ENCODE data around the gene HSPB9. TPM values are rescaled to one million over a fixed set of nuclear protein-coding genes. Genes with fewer than 3 reads are reported as not detected.
A peak's percentile ranks its signal among the peaks of the same experiment; 100 is the strongest.
"Not testable (repeated sequence)": the region's sequence is repeated elsewhere in the genome, so short reads cannot be mapped to it uniquely, and the experiment has no call there.

The HSPB9 gene
- total and polyA plus RNA-seq, 4 donors = 0.03 to 0.20 (median 0.18) TPM; not detected in 1

DNA sequence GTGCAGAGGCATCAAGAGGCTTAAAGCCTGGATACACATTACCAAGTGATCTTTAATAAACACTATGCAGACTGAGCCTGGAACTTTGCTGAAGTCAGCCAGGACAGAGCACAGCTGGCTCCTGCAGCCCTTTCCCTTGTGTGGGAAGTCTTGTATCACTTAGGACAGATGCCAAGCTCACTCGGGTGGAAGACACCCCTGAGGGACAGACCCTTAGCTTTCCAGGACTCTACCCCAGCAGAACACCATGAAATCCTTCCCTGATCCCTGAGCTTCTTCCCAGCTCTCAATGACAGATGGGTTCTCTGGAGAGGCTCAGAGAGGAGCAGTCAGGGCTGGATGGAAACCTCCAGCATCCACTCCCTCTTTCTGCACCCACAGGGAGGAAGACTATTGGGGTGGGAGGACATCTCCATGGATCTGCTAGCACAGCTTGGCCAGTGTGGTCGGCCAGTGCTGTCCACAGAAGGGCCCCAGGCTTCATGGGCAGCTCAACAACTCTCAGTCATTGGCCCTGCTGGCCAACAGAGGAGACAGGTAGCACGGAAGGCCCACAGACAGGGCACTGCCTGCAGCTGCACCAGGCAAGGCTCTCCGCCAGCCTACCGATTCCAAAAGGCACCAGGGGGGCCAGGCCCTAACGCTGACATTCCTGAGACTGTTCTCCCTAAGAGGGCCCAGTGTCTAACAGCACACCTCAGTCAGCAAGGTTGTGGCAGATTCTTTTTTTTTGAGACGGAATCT, 16.3 kb downstream of the HSPB9 start:
- Histone ChIP-seq H3K9ac (ENCODE audit: insufficient read depth in 1 of 2, low read length in 2 of 2) (peak overlapping the region in 1 of 2 donors; percentile 38), H3K4me3 (no peak overlapping the region), H3K9me3 (ENCODE audit: control insufficient read depth in 4 of 4, insufficient read depth in 3 of 4, low read length in 3 of 4) (no peaks in the 10 kb centered on the region), H3K36me3 (ENCODE audit: control insufficient read depth in 4 of 4, insufficient read depth in 4 of 4, low read length in 4 of 4) (peaks cover 0 to 13% (median 1%) of the 10 kb centered on the region in 4 donors), H3K27me3 (ENCODE audit: control insufficient read depth in 3 of 3, insufficient read depth in 3 of 3, low read length in 2 of 3) (no peaks in the 10 kb centered on the region), H3K27ac (ENCODE audit: low read depth in 1 of 2, low read length in 1 of 2) (peak overlapping the region; percentile 3 to 51), H3K4me1 (ENCODE audit: control insufficient read depth in 5 of 5, insufficient read depth in 5 of 5, low read length in 5 of 5) (peaks cover 16 to 38% (median 30%) of the 10 kb centered on the region in 5 donors)
- 73 to 86% methylated on average over 7 of the region's 7 CpGs for WGBS, 2 donors
- no peak for TF ChIP-seq CTCF (IDR thresholded peaks at IDR 0.05; ENCODE audit: control extremely low read depth, extremely low read depth)
- DNase-seq (peak; percentile 25 to 69 (median 49)), ATAC-seq (ENCODE audit: insufficient read depth, low FRiP score) (no peak)

- DNase-seq; H3K9ac ChIP-seq (ENCODE audit: insufficient read depth in 1 of 2, low read length in 2 of 2); ATAC-seq (ENCODE audit: insufficient read depth, low FRiP score); H3K27me3 ChIP-seq (ENCODE audit: control insufficient read depth in 3 of 3, insufficient read depth in 3 of 3, low read length in 2 of 3); H3K9me3 ChIP-seq (ENCODE audit: control insufficient read depth in 4 of 4, insufficient read depth in 3 of 4, low read length in 3 of 4); H3K27ac ChIP-seq (ENCODE audit: low read depth in 1 of 2, low read length in 1 of 2); H3K4me3 ChIP-seq: not testable (repeated sequence)
- H3K36me3 ChIP-seq (ENCODE audit: control insufficient read depth in 4 of 4, insufficient read depth in 4 of 4, low read length in 4 of 4) = peaks cover 0 to 20% (median 2%) of the 10 kb centered on the region in 4 donors
- WGBS, 2 donors = 94 to 97% methylated on average over 7 of the region's 7 CpGs
- H3K4me1 ChIP-seq (ENCODE audit: control insufficient read depth in 5 of 5, insufficient read depth in 5 of 5, low read length in 5 of 5) = peaks cover 7 to 30% (median 22%) of the 10 kb centered on the region in 5 donors
These were observed 18.1 kb downstream of the HSPB9 start for GRCh38 chr17:42140690-42141089.

DNA sequence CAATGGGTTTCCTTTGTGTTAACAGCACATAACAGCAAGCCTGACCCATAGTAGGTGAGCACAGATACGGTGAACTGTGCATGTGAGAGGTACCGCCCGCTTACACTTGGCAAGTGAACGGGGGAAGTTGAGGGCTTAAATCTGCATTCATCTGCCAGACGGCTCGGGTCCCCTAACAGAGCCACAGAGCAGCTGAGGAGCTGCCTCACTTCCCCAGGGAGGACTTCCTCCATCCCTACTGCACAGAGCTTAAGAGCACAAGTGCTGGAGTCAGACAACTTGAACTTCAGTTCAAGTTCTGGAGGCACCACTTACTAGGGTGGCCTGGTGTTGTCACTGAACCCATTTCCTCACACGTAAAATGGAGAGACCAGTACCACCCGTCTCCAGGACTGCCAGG, 18.8 kb downstream of the HSPB9 start:
- peaks cover 7 to 26% (median 15%) of the 10 kb centered on the region in 5 donors for H3K4me1 ChIP-seq (ENCODE audit: control insufficient read depth in 5 of 5, insufficient read depth in 5 of 5, low read length in 5 of 5)
- H3K9me3 ChIP-seq (ENCODE audit: control insufficient read depth in 4 of 4, insufficient read depth in 3 of 4, low read length in 3 of 4) = no peaks in the 10 kb centered on the region
- ATAC-seq (ENCODE audit: insufficient read depth, low FRiP score) = no peak
- H3K27ac ChIP-seq (ENCODE audit: low read depth in 1 of 2, low read length in 1 of 2) = no peak overlapping the region
- H3K27me3 ChIP-seq (ENCODE audit: control insufficient read depth in 3 of 3, insufficient read depth in 3 of 3, low read length in 2 of 3) = no peaks in the 10 kb centered on the region
- peaks cover 0 to 20% (median 2%) of the 10 kb centered on the region in 4 donors for H3K36me3 ChIP-seq (ENCODE audit: control insufficient read depth in 4 of 4, insufficient read depth in 4 of 4, low read length in 4 of 4)
- no peak for DNase-seq
- 44 to 71% methylated on average over 8 of the region's 8 CpGs for WGBS, 2 donors
- no peak overlapping the region for H3K9ac ChIP-seq (ENCODE audit: insufficient read depth in 1 of 2, low read length in 2 of 2)
- TF ChIP-seq CTCF (IDR thresholded peaks at IDR 0.05; ENCODE audit: control extremely low read depth, extremely low read depth) = no peak
- H3K4me3 ChIP-seq = no peak overlapping the region

- H3K9ac ChIP-seq (ENCODE audit: insufficient read depth in 1 of 2, low read length in 2 of 2) = no peak overlapping the region
These were observed 19.8 kb downstream of the HSPB9 start for GRCh38 chr17:42142371-42142896.

GRCh38 chr17:42143138-42143537, 20.5 kb downstream of the HSPB9 start:
- not testable (repeated sequence) for ATAC-seq (ENCODE audit: insufficient read depth, low FRiP score); H3K9me3 ChIP-seq (ENCODE audit: control insufficient read depth in 4 of 4, insufficient read depth in 3 of 4, low read length in 3 of 4); H3K9ac ChIP-seq (ENCODE audit: insufficient read depth in 1 of 2, low read length in 2 of 2); H3K4me3 ChIP-seq; DNase-seq; H3K27me3 ChIP-seq (ENCODE audit: control insufficient read depth in 3 of 3, insufficient read depth in 3 of 3, low read length in 2 of 3)
- WGBS, 2 donors = 76 to 88% methylated on average over 4 of the region's 4 CpGs
- Histone ChIP-seq H3K27ac (ENCODE audit: low read depth in 1 of 2, low read length in 1 of 2) (peak overlapping the region in 1 of 2 donors; percentile 52), H3K36me3 (ENCODE audit: control insufficient read depth in 4 of 4, insufficient read depth in 4 of 4, low read length in 4 of 4) (peaks cover 0 to 27% (median 4%) of the 10 kb centered on the region in 4 donors), H3K4me1 (ENCODE audit: control insufficient read depth in 5 of 5, insufficient read depth in 5 of 5, low read length in 5 of 5) (peaks cover 7 to 20% (median 12%) of the 10 kb centered on the region in 5 donors)

More at GRCh38 chr17:42142371-42142896, 19.8 kb downstream of the HSPB9 start:
- peaks cover 7 to 21% (median 13%) of the 10 kb centered on the region in 5 donors for H3K4me1 ChIP-seq (ENCODE audit: control insufficient read depth in 5 of 5, insufficient read depth in 5 of 5, low read length in 5 of 5)
- no peak for DNase-seq
- H3K36me3 ChIP-seq (ENCODE audit: control insufficient read depth in 4 of 4, insufficient read depth in 4 of 4, low read length in 4 of 4) = peaks cover 0 to 22% (median 3%) of the 10 kb centered on the region in 4 donors
- WGBS, 2 donors = 82% methylated on average over 7 of the region's 7 CpGs
- no peaks in the 10 kb centered on the region for H3K27me3 ChIP-seq (ENCODE audit: control insufficient read depth in 3 of 3, insufficient read depth in 3 of 3, low read length in 2 of 3)
- H3K4me3 ChIP-seq = no peak overlapping the region
- no peaks in the 10 kb centered on the region for H3K9me3 ChIP-seq (ENCODE audit: control insufficient read depth in 4 of 4, insufficient read depth in 3 of 4, low read length in 3 of 4)
- no peak for TF ChIP-seq CTCF (IDR thresholded peaks at IDR 0.05; ENCODE audit: control extremely low read depth, extremely low read depth)
- ATAC-seq (ENCODE audit: insufficient read depth, low FRiP score) = no peak
- H3K27ac ChIP-seq (ENCODE audit: low read depth in 1 of 2, low read length in 1 of 2) = peak overlapping the region in 1 of 2 donors; percentile 52

All from lung (tissue), 12 donors.